Stimulated activated CD8-positive, alpha-beta memory T cell treated with anti-CD3 and anti-CD28 coated beads, Interleukin-15, amount 100 ng/mL, for 1 hour (primary cell): Measurements from ENCODE around the gene AGR2.
"Not testable (repeated sequence)": the region's sequence is repeated elsewhere in the genome, so short reads cannot be mapped to it uniquely, and the experiment has no call there.

Experiments used
- DNase-seq: peaks from one replicate; pipeline ENCODE4 v3.0.0-alpha.2; 2020; ENCODE audit warnings: low read depth

Gene AGR2

GRCh38 chr7:16773884-16774283, 30.9 kb downstream of the AGR2 start:
- no peak for DNase-seq

- DNase-seq, result no peak
Measured at GRCh38 chr7:16773326-16773725, 31.5 kb downstream of the AGR2 start.

GRCh38 chr7:16770657-16771329, 34.0 kb downstream of the AGR2 start:
- DNase-seq, result no peak

GRCh38 chr7:16769994-16770393, 34.8 kb downstream of the AGR2 start:
- not testable (repeated sequence) for DNase-seq

- no peak for DNase-seq
Measured at GRCh38 chr7:16765436-16765859, 39.4 kb downstream of the AGR2 start.

- DNase-seq, result no peak
Measured at GRCh38 chr7:16764942-16765341, 39.9 kb downstream of the AGR2 start.

- DNase-seq, result no peak
Measured at GRCh38 chr7:16762177-16762576, 42.6 kb downstream of the AGR2 start.

GRCh38 chr7:16759840-16760239, 45.0 kb downstream of the AGR2 start:
- no peak for DNase-seq

GRCh38 chr7:16758631-16759611, 45.9 kb downstream of the AGR2 start:
- DNase-seq, result no peak

- DNase-seq, result no peak
Measured at GRCh38 chr7:16758036-16758435, 46.8 kb downstream of the AGR2 start.

- DNase-seq, result no peak
Measured at GRCh38 chr7:16755397-16755796, 49.4 kb downstream of the AGR2 start.

GRCh38 chr7:16754856-16755317, 49.9 kb downstream of the AGR2 start:
- DNase-seq, result no peak

- no peak for DNase-seq
Measured at GRCh38 chr7:16753932-16754855, 50.6 kb downstream of the AGR2 start.

- no peak for DNase-seq
Measured at GRCh38 chr7:16753102-16753931, 51.5 kb downstream of the AGR2 start, which contains the start of gene TSPAN13. TSPAN13 (plus strand) TSS chr7:16753755; CDS start chr7:16753968, 213 bp downstream.

GRCh38 chr7:16747102-16747501, 57.7 kb downstream of the AGR2 start:
- DNase-seq, result no peak

GRCh38 chr7:16745645-16746044, 59.2 kb downstream of the AGR2 start:
- no peak for DNase-seq

GRCh38 chr7:16744518-16745250, 60.1 kb downstream of the AGR2 start:
- no peak for DNase-seq

- no peak for DNase-seq
Measured at GRCh38 chr7:16743236-16743635, 61.6 kb downstream of the AGR2 start.

GRCh38 chr7:16742547-16742946, 62.3 kb downstream of the AGR2 start:
- no peak for DNase-seq
